KMS-11 (cell line): ENCODE results near the gene SHROOM2.
"Not testable (repeated sequence)": the region's sequence is repeated elsewhere in the genome, so short reads cannot be mapped to it uniquely, and the experiment has no call there.

Source experiments
- H2AFZ ChIP-seq: fragments of 200-600 bp; sonication (generic); 2 replicates; pipeline ENCODE4 v1.6.1; 2016; ENCODE audit warnings: antibody characterized with exemption, mixed run types, low read depth
- H3K27ac ChIP-seq: fragments of 200-600 bp; sonication (generic); 2 replicates; pipeline ENCODE4 v1.6.1; 2016; ENCODE audit warnings: mild to moderate bottlenecking, mixed run types
- H3K27me3 ChIP-seq: fragments of 200-600 bp; sonication (generic); 2 replicates; pipeline ENCODE4 v1.6.1; 2017; ENCODE audit warnings: mild to moderate bottlenecking, low read depth, mixed run types, moderate library complexity; ENCODE audit not compliant: insufficient read depth
- H3K36me3 ChIP-seq: fragments of 200-600 bp; sonication (generic); 2 replicates; pipeline ENCODE4 v1.6.1; 2017; ENCODE audit warnings: mild to moderate bottlenecking, mixed run types; ENCODE audit not compliant: insufficient read depth
- H3K4me1 ChIP-seq: fragments of 200-600 bp; sonication (generic); 2 replicates; pipeline ENCODE4 v1.6.1; 2016; ENCODE audit warnings: mild to moderate bottlenecking, low read depth, mixed run types; ENCODE audit not compliant: poor library complexity, severe bottlenecking
- H3K4me2 ChIP-seq: fragments of 200-600 bp; sonication (generic); 2 replicates; pipeline ENCODE4 v1.7.0; 2016; ENCODE audit warnings: mild to moderate bottlenecking, mixed run types
- H3K4me3 ChIP-seq: fragments of 200-600 bp; sonication (generic); IDR thresholded peaks from 2 replicates; pipeline ENCODE4 v1.6.1; 2017; ENCODE audit warnings: low read depth, low read length, mixed read lengths; ENCODE audit not compliant: insufficient read depth
- H3K79me2 ChIP-seq: fragments of 200-600 bp; sonication (generic); 2 replicates; pipeline ENCODE4 v1.6.1; 2016; ENCODE audit warnings: low read depth, mixed run types; ENCODE audit not compliant: insufficient read depth
- H3K9ac ChIP-seq: fragments of 200-600 bp; sonication (generic); 2 replicates; pipeline ENCODE4 v1.6.1; 2016; ENCODE audit warnings: mild to moderate bottlenecking, mixed run types
- H4K20me1 ChIP-seq: fragments of 200-600 bp; sonication (generic); 2 replicates; pipeline ENCODE4 v1.6.1; 2016; ENCODE audit warnings: mild to moderate bottlenecking, mixed run types; ENCODE audit not compliant: insufficient read depth
- CTCF ChIP-seq: fragments of 200-600 bp; sonication (generic); conservative IDR thresholded peaks from 2 replicates; pipeline ENCODE4 v1.6.1; 2017; ENCODE audit warnings: low read depth, mild to moderate bottlenecking, antibody characterized with exemption, low read length, moderate library complexity, mixed read lengths

The SHROOM2 gene

GRCh38 chrX:9856588-9856987, 70.4 kb downstream of the SHROOM2 start:
- no peaks in the 10 kb centered on the region for H3K79me2 ChIP-seq
- no peaks in the 10 kb centered on the region for H4K20me1 ChIP-seq
- no peak for TF ChIP-seq CTCF
- H3K4me3 ChIP-seq = no peak overlapping the region
- H2AFZ ChIP-seq = no peak overlapping the region
- no peaks in the 10 kb centered on the region for H3K36me3 ChIP-seq
- H3K27me3 ChIP-seq = no peaks in the 10 kb centered on the region
- no peaks in the 10 kb centered on the region for H3K4me1 ChIP-seq
- H3K9ac ChIP-seq = no peak overlapping the region
- H3K4me2 ChIP-seq = no peak overlapping the region
- H3K27ac ChIP-seq = no peak overlapping the region

- Histone ChIP-seq H3K4me1 (no peaks in the 10 kb centered on the region), H3K79me2 (no peaks in the 10 kb centered on the region), H3K4me3 (no peak overlapping the region)
These were observed 71.6 kb downstream of the SHROOM2 start for GRCh38 chrX:9857575-9858474.

GRCh38 chrX:9858684-9859083, 72.5 kb downstream of the SHROOM2 start:
- H3K27ac ChIP-seq, H3K27me3 ChIP-seq, H3K4me2 ChIP-seq, H3K4me3 ChIP-seq, H3K36me3 ChIP-seq, H3K4me1 ChIP-seq, H3K79me2 ChIP-seq, H4K20me1 ChIP-seq, H2AFZ ChIP-seq, H3K9ac ChIP-seq: not testable (repeated sequence)

More at GRCh38 chrX:9857575-9858474, 71.6 kb downstream of the SHROOM2 start:
- H3K9ac ChIP-seq = no peak overlapping the region
- H3K36me3 ChIP-seq = no peaks in the 10 kb centered on the region
- H3K27ac ChIP-seq = no peak overlapping the region
- H3K27me3 ChIP-seq = no peaks in the 10 kb centered on the region
- H2AFZ ChIP-seq = no peak overlapping the region
- no peaks in the 10 kb centered on the region for H4K20me1 ChIP-seq
- no peak for TF ChIP-seq CTCF
- no peak overlapping the region for H3K4me2 ChIP-seq

- Histone ChIP-seq H3K4me3 (no peak overlapping the region), H2AFZ (no peak overlapping the region), H3K27ac (no peak overlapping the region), H3K79me2 (no peaks in the 10 kb centered on the region), H3K4me1 (no peaks in the 10 kb centered on the region), H3K27me3 (no peaks in the 10 kb centered on the region), H4K20me1 (no peaks in the 10 kb centered on the region), H3K36me3 (no peaks in the 10 kb centered on the region), H3K4me2 (no peak overlapping the region), H3K9ac (no peak overlapping the region)
- TF ChIP-seq CTCF = no peak
These were observed 73.7 kb downstream of the SHROOM2 start for GRCh38 chrX:9859711-9860555.
